GM19025 (cell line): ENCODE measurements around the gene REV3L.
A peak's percentile ranks its signal among the peaks of the same experiment; 100 is the strongest.
"Not testable (repeated sequence)": the region's sequence is repeated elsewhere in the genome, so short reads cannot be mapped to it uniquely, and the experiment has no call there.

Source experiments
- ATAC-seq: cut with Tn5 transposase; IDR thresholded peaks from one replicate; pipeline ENCODE4 v1.9.1; 2021; ENCODE audit warnings: mild to moderate bottlenecking, low read depth, moderate library complexity; ENCODE audit not compliant: unreplicated experiment

The REV3L gene

DNA sequence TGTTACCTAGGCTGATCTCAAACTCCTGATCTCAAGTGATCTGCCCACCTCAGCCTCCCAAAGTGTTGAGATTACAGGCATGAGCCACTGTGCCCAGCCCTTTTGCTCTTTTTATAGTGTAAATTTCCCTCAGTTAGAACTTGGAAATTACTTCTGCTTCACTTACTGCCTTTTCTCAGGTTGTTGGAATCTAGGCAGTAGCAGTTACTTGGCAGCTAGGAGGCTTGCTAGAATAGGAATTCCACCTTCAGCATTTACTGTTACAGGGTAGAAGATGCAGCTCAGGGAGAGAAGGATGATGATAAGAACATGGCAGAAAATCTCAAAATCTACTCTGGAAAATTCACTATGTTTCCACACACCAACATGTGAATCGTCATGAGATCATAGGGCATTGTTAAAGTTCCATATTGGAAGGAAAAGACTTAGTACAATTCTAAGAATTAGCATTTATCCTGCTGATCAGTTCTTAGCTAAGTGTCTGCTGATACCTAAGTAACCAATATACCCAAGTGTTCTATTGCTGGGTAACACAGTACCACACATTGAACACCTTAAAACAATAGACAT lies 213.5 kb downstream of the REV3L start:
- no peak for ATAC-seq

DNA sequence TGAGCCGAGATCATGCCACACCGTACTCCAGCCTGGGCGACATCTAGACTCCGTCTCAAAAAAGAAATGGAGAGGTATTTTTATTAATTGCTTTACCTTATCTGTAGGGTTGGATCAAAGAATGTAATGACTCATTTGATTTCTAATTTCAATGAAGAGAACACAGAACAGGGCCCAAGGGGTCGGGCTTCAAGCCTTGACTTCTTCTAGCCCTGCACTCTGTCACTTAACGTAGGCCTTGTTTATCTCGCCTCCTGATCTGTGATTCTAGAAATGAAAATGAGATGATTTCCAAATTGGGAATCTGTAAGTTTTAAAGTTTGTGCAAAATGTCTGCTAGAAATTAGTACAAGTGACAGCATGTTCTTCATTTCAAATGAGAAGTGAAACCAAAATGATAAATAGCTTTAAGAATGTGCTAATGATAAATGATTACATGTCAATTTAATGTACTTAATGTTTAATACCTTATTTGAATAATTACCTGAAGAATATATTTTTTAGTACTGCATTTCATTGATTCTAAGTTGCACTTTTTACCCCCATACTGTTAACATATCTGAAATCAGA lies 215.2 kb downstream of the REV3L start:
- no peak for ATAC-seq

DNA sequence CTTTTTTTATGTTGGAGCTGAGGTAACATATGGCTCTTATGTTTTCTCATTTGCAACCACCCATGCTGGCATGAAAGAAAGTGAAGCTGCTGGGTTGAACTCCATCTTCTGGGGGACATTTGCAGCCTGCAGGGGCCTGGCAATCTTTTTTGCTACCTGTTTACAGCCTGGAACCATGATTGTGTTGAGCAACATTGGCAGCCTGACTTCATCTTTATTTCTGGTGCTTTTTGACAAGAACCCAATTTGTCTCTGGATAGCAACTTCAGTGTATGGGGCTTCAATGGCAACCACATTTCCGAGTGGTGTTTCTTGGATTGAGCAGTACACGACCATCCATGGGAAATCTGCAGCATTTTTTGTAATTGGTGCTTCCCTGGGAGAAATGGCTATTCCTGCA lies 216.7 kb downstream of the REV3L start:
- ATAC-seq = no peak

DNA sequence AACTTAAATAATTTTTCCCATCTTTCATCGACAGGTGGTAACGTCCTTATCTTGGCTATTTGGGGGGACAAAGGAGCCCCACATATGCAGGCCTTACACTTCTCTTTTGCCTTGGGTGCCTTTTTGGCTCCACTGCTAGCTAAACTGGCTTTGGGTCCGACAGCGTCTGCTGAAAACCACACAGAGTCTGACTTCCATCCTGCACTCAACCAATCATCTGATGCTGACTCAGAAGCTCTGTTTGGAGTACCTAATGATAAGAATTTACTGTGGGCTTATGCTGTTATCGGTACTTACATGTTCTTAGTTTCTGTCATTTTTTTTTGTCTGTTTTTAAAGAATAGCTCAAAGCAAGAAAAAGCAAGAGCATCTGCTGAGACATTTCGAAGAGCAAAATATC lies 217.2 kb downstream of the REV3L start:
- no peak for ATAC-seq

DNA sequence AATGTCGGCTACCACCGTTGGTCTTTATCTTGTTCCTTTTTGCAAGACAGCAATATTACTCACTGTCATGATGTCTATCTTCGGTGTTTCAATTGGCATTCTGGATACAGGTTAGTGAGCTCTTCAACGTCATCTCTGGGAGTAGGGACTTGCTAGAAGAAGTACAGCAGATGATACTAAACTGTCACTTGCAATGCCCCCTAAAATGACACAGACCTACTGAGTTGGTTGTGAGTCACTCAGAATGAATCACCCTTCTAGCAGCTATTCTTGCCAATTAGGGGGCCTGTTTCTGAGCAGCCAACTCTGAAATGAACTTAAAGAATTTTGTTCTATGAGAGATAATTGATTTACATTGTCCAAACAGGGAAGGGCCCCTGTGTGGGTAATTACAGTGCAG lies 219.2 kb downstream of the REV3L start:
- no peak for ATAC-seq

DNA sequence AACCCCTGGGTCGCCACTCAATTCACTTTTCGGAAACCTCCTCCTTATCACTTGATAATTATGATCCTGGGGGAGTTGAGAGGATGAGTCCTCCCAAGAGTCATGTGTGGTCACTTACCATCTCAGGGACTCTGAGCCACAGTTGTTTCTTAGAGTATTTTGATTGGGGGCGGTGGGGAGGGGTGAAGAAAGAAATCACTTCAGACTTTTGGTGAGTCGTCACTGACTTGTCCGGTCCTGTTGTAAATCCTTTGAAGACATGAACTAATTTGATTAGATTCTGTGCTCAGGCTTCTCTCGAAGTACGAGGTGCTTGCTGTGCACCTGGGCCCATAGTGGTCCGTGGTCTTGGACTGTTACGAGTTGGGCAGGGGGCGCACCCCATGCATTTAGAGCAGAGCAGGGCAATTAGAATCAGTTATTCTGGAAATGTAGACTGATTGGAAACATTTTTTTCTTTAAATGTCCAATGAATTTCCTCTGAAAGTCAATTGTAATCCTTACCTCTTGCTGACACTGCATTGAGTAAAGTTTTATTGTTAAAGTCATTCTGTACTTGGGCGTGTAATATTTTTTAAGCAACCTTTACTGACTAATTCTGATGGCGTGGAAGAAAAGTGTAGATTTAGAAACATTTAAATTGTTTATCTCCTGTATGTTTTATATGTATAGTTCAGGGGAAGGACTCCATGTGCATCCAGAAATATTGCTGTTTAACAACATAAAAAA lies 222.3 kb downstream of the REV3L start:
- ATAC-seq = no peak

DNA sequence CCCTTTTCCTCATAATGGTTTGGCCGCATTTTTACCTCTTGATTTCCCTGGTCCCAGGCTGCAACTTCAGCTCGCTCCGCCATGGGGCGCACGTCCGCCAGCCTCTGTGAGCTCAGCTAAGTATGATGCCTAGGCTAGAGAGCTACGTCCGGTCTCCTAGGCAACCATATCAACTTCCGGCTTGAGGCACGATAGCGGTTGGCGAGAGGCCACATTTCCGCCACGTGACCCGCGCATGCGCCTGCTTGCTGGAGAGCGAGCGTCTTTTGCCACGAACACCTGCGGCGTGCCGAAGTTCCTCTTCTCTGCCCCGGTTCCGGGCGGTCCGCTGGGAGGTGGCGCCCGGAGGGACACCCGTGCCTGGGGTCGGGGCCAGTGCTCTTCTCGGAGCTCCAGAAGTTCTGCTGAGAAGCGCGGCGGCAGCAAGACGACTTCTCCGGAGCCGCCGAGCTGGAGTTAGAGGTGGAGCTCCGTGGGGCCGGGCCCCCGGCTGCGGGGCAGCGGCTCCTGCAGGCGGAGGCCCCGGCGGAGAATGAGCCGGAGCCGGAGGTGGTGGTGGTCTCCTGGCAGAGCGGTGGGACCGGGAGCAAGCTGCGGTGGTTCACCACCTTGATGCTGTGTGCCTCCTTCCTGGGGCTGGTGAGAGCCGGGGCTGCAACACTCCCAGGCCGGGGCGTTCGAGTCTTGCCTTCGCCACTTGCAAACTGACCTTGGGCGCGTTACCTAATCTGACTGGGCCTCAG lies 223.8 kb downstream of the REV3L start:
- peak; percentile 98 for ATAC-seq

DNA sequence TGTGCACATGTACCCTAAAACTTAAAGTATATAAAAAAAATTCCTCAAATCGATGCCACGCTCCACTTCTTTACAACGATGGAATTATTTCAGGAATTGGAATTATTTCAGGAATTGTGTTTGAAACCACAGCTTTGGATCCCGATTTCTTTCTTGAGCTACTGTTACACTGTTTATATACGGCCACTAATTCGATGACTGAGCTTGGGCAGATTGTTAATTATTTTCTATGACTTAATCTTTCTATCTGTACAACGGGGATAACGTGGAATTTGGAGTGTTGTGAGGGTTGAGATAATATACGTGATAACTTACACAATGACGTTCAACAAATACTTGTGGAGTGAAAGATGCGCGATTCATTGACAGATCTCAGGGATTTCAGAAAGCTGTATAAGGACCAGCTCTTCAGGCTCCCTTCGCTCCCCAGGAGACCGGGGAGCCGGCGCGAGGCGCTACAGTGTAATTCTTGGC lies 224.4 kb downstream of the REV3L start:
- ATAC-seq = no peak

DNA sequence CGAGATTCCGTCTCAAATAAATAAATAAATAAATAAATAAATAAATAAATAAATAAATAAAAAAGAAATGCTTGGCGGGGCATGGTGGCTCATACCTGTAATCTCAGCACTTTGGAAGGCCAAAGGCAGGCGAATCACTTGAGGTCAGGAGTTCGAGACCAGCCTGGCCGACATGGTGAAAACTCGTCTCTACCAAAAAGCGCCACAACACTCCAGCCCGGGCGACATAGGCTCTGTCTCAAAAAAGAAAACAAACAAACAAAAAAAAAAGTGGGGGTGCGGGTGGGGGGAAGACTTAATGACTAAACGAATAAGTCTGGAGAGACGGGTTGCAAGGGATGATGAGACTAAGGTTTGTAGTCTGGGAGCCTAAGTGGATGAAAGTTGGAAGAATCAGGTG lies 225.0 kb downstream of the REV3L start:
- ATAC-seq = no peak

DNA sequence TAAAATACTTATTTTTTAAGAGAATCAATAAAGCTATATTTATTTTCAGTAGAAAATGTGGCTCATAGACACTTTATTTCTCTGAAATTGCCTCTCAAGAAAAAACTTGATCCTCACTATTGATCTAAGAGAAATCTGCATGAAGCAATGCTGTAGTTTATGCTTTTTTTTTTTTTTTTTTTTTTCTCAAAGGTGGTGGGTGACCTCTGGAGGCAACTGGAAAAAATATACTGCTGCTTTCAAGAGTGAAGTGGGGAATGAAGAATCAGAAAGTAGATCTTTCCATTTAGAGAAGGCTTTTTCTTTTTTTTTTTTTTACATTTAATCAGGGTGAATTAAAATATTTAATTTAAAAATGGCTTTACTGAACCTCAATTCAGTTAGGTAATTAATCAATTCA lies 226.4 kb downstream of the REV3L start:
- no peak for ATAC-seq

DNA sequence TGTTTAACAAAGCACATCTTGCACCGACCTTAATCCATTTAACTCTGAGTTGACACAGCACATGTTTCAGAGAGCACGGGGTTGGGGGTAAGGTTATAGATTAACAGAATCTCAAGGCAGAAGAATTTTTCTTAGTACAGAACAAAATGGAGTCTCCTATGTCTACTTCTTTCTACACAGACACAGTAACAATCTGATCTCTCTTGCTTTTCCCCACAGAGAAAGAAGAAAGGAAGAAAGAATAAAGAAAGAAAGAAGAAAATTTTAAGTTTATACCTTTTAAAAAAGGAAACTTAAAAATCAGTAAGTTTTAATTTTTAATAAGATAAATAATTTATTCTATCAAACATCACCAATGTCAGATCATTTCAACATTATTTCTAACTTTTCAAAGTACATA lies 227.2 kb downstream of the REV3L start:
- not testable (repeated sequence) for ATAC-seq

DNA sequence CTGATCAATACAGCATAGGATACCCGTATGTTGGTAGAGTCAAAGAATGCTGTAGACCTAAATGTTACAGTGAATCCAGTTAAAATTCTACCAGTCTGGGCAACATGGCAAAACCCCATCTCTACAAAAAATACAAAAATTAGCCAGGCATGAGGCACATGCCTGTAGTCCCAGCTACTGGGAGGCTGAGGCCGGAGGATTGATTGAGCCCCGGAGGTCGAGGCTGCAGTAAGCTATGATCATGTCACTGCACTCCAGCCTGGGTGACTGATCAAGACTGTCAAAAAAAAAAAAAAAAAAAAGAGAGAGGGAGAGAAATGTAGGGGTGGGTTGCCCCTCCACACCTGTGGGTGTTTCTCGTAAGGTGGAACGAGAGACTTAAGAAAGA lies 228.2 kb downstream of the REV3L start:
- ATAC-seq = no peak

DNA sequence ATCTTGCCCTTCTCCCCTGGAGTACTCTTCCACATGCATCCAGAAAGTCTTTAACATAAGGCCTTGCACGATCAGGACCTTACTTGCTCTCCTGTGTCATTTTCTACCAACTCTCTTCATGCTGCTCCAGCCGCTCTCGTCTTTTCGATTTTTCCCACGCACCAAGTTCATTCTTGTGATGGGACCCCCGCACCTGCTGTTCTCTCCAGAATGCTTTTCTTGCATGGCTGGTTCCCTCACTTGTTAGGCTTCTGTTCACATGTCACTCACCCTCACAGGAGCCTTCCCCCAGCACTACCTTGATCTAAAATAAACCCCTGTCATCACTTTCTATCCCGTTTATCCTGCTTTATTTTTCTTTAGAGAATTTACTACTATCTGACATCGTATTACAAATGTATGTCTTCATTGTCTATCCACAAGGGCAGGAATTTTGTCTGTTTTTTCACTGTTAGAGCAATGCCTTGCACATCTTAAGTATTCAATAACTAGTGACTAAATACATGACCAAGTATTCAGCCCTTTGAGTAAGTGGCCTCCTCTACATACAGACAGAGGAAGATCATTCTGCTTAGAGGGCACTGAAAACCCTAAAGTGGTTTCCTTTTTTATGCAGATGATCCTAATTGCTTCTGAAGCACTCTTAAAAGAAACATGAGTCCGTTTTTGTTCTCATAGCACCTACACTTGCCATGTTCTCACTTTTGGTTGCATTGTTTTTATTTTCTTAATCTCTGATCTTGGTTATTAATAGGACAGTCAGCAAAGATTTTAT lies 228.8 kb downstream of the REV3L start:
- no peak for ATAC-seq

DNA sequence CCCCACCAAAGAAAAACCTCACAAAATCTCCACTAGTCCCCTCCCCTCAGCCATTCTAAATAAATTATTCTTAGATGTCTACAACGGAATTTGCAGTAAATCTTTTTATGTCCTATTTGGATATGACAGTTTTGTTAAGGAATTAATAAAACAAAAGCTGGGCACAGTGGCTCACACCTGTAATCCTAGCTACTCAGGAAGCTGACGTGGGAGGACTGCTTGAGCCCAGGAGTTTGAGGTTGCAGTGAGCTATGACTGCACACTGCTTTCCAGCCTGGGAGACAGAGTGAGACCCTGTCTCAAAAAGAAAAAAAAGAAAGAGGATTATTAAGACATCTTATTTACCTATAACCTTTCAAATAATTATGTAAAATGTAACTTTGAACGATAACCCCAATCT lies 230.3 kb downstream of the REV3L start:
- no peak for ATAC-seq

DNA sequence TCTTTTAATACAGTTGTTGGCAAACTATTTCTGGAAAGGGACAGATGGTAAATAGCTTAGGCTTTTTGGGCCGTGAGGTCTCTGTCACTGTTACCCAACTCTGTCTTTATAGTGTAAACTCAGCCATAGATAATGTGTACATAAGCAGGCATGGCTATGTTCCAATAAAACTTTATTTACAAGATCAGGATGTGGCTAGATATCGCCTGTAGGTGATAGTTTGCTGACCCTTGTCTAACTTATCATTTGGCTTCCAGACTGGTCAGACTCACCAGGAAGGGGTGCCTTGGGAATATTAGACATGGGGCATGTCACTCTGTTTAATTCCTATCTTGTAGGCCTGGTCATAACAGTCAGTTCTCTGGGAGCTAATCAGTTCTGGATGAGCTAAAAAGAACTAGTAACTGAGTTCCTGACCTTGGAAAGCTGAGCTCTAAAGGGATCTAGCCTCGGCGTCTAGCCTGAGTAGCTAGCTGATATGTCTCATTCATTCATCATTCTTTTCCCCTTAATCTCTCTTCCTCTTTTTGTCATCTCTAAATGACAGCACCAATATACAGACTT lies 232.1 kb downstream of the REV3L start:
- ATAC-seq = no peak
